ENCODE measurements around the gene POLR2C.

Gene POLR2C

DNA sequence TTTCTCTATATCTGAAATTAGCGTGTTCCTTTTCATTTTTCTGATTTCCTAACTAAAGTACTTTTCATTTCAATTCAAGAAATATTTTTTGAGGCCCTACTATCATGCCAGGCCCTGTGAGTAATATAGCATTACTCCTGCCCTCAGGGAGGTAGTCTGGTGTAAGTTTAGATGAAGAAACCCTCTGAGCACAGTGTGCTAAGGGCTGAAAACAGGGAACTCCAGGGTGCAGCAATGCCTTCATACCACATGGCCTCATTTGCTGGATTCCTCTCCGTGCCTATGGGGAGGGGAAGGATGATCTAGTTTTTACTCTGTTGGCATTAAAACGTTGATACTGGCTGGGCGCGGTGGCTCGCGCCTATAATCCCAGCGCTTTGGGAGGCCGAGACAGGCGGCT lies 10.5 kb upstream of the POLR2C start:
- no peak for DNase-seq

DNA sequence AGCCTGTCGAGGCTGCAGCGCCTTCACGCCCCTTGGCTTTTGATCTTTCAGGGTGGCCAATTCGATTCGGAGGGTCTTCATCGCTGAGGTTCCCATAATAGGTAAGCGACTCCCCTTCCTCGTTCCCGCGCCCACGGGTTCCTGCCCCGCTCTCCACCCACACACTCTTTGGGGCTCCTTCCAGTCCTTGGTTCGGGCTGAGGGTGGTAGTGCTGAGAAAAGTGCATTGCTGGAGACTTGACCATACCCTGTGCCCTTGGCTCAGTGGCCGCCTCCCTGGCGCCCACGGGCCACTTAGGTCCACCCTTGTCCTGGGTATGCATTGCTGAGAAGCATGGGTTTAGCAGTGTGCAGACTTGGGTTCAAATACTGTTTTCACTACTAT lies 491 bp downstream of the POLR2C start:
- no peak for DNase-seq

DNA sequence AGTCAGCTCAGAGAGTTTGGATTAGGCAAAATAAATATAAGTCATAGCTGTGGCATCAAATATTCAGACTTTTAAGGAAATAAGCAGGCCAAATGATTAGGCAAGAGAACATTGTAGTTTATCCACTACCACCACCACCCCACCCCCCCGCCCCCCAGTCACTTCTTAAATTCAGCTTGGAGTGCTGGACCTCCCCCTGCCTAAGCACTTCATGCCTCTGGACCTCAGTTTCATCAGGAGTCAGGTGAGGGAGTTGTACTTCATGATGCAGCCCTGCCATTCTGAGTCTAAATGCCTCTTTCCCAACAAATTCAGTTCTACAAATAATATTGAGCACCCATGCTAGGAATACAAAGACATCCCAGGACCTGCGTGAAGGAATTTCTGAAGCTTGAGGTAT lies 2.0 kb downstream of the POLR2C start:
- no peak for DNase-seq

DNA sequence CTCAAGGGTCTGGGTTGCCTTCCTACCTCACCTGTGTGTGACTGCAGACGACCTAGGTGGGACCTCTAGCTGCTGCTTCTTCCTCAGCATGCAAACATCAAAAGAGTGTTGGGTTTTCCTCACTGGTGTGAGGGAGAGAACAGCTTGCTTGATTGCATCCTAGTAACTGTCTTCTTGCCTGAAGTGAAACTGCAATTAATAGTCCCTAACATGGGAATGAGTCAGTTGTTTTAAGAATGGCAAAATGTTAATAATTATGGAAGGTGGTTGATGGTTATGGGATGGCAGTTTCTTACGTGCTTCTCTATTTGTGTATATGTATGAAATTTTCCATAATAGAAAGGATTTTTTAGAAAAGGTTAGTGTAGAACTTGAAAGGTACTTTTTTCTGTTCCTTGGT lies 5.9 kb downstream of the POLR2C start:
- no peak for DNase-seq

DNA sequence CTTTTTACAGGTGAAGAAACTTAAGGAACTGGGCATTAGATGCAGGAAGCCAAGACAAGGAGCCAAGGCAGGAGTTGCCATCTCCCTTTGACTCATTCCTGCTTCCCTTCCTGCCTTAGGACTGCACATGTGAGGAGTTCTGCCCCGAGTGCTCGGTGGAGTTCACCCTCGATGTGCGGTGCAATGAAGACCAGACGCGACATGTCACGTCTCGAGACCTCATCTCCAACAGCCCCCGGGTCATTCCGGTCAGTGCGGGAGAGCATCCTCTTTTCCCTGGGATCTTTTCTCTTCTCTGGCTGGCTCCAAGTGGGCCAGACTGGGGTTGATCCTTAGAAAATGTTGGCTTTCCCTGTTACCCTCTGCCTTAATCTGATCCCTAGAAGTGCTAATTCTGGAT lies 6.6 kb downstream of the POLR2C start:
- DNase-seq = no peak

DNA sequence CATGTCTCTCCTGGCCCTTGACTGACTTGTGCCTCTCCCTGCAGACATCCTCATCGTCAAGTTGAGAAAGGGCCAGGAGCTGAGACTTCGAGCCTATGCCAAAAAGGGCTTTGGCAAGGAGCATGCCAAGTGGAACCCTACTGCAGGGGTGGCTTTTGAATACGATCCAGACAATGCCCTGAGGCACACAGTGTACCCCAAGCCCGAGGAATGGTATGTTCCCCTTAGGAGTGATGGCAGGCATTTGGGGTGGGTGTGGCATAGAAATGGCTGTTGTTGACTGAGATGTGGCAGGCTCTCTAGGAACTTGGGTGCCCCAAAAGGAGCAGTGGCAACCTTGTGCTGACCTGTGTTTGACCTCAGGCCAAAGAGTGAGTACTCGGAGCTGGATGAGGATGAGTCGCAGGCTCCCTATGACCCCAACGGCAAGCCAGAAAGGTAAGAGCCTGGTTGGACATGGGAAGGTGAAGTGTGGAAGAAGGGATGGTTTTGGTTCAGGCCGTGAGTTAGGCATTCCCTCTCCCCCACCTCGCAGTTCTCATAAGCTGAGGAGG lies 7.5 kb downstream of the POLR2C start:
- DNase-seq = no peak

DNA sequence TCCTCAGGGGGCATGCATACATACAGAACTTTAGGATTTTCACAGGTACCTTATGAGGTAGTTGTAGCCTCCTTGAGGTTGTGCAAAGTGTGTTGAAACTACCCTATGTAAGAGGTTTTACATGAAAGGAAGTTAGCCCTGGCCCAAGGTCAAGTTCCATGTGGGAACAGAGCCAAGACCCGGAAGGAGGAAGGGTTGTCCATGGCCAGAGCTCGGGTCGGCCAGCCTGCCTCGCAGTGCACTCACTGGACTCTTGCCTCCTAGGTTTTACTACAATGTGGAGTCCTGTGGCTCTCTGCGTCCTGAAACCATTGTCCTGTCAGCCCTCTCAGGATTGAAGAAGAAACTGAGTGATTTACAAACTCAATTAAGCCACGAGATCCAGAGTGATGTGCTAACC lies 8.2 kb downstream of the POLR2C start:
- no peak for DNase-seq

DNA sequence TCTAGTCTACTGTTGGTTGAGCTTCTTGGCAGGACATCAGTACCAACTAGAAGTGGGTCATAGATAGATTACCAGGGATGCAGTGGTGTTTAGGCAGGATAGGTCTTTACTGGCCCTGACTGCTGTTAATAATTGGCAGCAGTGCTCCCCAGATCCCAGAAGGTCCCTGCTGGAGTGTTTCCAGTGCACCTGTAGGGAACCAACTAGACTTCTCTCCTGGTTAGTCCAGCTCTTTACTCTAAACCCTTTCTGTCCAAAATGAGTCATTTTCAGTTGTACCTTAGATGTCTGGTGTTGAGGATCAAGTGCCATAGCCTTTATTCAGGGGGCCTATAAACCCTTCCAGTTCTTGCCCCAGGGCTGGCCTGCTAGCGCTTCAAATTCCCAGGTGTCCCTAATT lies 8.7 kb downstream of the POLR2C start:
- DNase-seq = no peak

DNA sequence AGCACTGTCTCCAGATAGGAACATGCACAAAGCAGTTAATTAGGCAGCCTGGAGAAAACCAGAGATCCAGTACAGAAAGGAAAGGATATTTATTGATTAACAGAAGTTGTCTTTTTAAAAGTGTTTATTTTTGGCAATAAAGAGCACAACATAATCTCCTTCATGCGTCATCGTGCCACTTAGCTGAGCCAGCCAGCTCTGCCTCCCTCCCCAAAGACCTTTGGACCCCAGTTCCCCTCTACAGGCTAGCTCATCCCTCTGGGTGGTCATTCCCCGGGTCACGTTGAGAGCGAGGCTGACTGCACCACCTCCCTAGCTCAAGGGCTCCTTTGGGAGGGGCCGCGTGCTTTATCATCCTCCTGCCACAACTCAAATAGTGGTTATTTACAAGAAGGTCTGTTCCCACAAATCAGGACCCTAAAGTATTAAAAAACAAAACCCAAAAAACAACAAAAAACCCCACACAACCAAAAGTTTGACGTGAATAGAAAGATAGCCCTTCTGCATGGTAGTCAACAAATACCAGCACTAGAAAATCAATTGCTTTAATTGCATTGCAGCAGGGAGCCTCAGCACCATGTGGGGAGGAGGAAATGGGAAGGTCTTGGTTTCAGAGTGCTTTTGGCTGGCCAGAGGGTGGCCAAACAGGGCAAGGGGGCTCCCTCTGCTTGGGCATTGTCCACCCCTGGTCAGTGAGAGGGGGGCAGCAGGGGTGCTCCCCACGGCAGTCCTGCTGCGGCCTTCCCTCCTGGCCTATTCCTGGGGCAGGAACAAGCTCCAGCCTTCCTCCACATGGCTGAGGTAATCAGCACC lies 9.6 kb downstream of the POLR2C start:
- DNase-seq = no peak

DNA sequence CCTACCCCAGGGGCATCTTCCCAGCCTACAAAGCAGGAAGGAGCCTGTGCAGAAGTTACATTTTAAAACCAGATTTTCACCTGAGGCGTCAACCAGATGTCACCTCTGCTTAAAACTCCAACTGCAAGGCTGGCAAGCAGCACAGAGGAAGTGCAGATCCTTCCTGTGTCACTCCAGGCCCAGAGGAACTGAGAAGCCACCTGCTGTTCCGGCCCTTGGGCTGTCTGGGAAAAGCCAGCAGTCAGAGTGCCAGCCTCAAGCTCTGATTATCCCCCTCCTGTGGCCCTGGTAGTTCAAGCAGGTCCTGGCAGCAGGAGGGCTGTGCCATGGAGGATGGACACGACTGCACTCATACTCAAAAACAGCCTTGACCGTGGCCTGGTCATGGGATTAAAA lies 10.2 kb downstream of the POLR2C start:
- no peak for DNase-seq

DNA sequence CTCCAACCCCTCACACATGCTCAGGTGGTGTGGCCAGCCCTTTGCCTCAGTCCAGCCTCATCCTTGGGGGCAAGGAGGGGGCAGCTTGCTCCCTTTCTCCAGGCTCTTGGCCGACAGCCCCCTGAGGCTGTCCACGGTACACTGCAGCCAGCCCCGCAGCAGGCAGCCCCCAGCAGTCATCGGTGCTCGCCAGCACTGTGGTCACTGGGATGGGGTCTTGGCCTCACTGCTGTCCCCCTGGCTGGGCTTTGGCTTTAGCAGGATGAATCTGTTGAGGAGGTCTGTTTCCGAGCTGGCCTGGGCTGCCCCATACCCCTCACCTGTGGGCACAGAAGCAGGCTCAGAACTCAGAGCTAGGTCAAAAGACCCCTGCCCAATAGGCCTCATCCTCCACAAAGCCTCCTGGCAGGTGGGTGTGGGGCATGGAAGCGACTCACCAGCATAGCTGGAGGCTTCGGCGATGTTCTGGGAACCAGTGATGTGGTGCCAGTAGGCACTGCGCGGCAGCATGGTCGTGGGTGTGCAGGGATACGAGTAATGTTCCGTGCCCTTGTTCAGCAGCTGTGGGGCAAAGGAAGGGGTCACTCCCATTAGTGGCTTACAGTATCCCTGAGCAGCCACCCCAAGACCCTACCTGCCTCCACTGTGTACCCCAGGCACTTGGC lies 10.8 kb downstream of the POLR2C start:
- no peak for DNase-seq

DNA sequence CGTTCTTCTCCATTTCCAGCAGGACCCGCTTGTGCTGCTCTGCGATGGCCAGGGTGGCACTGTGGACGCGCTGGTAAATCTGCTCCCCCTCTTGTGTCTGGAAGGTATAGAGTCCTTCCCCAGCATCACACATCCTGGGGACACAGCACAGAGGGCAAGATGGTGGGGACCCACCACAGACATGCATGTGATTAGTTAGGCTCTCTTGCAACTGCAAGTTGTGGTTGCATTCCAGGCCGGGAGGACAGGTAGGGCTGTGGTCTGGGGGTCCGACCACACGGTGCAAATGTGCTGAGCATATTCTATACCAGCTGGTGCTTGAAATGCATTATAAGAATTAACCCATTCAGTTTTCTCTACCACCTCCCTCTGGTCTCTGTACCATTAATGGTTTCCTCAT lies 11.4 kb downstream of the POLR2C start:
- DNase-seq = no peak

DNA sequence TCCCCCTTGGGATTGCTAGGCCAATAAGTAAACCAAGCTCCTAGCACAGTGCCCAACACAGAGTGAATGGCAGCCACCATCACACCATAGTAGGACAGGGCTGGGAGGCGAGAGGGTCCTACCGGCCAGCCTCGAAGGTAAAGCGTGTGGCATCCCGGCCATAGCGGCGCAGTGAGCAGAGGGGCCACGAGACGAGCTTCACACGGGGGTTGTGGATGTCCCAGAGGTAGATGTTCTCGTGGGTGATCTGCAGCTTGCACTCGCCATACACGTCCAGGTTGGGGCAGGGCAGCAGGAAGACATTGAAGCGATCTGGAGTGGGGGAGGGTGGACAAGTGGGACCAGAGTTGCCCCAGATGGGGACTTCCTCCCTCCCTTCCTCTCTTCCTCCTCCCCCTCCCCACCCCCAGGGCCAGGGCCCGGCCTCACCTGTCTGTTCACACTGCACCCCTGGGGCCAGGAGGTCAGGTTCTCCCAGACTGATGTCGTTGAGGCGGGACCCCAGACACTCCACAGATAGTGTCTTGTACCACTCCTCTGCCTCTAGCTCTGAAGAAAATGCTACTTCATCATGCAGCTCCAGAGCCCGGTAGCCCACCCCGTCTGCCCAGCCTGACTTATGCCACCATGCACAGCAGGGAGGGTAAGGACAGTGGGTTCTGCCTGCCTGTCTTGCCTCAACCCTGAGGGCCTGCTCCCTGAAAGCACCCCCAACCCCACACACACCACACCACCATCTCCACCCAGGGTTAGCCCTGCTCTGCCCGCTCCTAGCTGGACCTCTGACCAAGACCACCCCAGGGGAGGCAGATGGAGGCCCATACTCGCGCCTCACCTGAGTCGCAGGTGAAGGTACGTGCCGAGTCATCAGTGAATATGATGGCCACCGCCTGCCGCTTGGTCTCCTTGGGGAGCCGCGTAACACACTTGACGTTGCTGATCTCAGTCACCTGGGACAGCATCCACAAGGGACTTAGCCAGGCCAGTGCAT lies 12.5 kb downstream of the POLR2C start:
- DNase-seq = no peak

DNA sequence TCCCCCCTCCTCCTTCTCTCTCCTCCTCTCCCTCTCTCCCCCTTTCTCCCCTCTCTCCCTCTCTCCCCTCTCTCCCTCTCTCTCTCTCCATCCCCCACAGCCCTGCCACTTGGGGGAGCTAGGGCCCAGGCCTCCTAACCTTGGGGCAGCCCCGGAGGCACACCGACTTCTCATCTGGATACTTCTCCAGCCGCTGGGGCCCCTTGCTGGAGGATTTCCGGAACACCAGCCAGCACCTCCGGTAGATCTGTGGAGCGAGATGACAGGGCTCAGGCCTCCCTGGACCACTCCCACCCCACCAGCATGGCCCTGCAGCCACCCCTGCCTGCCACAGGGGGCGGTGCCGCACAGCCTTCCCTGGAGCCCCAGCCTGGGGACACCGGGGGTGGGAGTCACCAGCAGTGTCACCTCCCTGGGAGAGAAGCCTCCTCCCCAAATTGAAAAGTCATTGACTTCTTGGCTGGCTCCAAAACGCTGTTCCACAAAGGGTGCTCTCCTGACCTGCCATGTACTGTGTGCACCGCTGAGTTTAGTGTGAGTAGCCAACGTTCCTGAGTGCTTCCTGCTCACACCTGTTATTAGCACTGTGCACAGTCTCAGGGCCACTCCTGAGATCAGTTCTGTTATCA lies 13.3 kb downstream of the POLR2C start:
- DNase-seq = peak; percentile 73

DNA sequence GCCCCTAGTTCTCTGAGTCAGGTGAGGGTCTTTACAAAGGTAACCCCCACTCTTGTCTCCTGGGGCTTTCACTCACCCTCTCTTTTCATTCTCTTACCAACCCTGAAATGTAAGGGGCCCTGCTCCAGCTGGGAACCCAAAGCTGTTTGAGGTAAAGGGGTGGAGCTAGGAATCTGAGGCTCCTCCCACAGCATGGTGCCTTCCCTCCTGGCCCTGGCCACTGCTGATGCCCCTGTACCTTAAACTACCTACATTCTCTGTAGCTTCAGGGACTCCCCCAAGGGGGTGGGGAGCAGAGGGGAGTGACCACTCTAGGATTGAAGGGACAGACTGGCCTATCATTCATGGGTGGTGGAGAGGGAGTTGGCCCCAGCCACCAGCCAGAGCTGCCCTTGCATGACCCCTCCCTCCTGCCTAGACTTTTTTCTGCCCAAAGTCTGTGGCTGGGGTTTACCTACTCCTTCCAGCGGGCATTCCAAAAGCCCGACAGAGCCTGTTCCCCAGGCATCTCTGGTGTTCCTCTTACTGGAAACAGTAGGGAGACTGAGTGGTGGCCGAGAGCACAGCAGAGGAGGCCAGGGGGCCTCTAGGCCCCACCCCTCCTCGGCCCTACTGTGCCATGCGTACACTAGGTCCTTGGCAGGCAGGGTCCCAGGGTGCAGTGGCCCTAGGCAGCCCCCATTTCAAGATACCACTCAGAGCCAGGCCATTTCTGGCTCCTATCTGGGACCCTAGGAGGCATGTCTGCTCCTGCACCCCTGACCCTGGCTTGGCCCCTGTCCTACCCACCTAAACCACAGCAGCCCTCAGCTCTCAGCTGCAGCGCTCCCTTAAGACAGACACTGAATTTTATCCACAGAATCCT lies 14.3 kb downstream of the POLR2C start:
- no peak for DNase-seq

DNA sequence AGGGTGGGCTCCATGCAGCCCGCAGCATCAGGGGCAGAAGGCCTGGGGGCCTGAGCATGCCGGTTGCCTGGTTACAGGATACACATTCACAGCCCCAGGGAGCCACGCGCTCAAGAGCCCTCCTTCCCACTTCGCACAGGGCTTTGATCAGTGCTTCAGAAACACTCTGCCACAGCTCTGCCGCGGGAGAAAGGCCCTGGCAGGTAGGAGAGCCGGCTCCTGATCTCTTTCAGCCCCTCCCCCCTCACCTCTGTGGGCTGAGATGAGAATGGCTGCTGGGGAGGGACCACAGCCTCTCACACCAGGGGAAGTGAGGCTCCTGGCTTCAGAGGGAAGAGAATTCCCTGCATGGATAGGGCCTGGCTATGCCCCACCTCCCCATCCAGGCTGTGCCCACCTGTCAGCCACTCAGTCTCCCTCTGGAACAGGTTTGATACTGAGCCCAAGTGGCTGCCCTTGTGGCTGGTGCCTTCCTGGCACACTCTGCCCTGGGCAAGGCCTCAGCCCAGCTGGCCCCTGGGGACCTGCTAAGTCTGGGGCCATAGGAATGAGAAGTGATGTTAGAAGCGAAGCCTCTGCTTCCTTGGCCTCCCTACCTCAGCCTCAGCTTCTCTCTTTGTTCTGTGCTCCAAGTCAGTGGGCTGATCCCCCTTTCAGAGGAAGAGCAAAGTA lies 15.2 kb downstream of the POLR2C start:
- no peak for DNase-seq

DNA sequence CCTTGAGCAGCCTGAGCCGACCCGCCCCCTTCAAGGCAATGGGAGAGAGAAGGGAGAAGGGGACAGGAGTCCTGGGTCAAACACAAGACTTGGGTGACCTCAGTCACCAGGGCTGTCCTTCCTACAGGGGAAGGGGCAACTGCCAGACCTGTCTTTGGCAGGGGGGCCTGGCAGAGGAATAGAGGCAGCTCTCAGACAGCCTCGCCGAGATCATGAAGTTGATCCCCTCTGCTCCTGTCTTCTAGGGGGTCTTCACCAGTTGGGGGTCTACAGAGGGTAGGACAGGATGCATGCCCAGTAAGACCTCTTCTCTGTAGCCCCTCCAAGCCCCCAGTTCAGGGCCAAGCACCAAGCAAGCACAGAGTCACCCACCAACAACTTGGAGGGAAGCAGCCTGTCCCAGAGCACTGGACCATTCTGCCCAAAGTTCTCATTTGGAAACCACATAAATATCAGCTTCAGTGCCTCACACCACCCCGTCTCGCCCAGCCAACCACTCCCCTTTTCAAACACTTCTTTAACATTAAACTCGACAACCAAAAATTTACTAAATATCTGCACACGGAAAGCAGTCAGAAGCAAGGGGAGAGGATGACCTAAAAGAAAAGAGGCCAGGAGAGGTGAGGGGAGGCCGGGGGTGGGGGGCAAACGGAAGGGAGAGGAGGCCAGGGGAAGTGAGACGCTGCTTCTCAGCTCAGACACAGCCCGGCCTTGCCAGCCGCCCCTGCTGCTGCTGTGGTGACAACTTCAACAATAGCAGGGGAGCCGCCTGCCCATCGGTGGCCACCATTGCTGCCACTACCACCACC lies 16.1 kb downstream of the POLR2C start:
- no peak for DNase-seq

DNA sequence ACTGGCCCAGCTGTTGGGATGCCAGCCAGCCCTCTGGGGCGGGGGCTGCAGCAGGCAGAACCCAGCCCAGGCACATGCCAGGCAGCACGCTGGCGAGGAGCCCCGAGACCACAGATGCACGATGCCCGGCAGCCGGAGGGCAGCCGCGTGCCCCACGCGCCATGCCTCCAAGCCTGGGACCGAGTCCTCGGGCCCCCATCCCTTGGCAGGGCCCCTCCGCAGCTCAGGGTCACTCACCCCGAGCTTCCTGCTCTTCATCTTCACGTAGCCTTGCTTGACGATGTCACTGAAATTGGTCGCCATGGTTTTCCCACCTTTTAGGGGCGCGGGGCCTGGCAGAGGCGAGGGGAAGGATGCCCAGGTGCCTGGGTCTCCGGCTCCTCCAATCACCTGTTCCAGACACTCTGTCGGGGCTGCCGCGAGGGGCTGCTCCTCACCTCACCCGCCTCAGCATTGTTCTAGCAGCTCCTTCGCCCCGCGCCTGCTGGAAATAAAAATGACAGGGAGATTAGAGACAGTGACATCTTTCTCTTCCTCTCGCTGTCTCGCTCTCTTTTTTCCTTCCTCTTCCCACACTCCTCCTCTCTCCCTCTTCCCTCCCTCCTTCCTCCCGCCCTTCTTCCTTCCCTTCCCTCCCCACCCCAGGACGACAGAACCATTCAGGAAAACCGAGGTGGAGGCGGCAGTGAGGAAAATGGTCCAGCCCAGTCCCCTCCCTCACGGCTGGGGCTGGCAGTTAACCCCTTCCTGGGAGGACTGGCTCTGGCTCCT lies 16.9 kb downstream of the POLR2C start:
- DNase-seq = no peak
